HepG2 (cell line): Measurements from ENCODE around the gene TFAP2A. TPM values are rescaled to one million over a fixed set of nuclear protein-coding genes. Genes with fewer than 3 reads are reported as not detected.
A peak's percentile ranks its signal among the peaks of the same experiment; 100 is the strongest.

ENCODE experiments used
- ATAC-seq: fragments of 200-7000 bp; cut with Tn5 transposase; 3 replicates; pipeline ENCODE4 v1.9.1; 2020; ENCODE audit warnings: mild to moderate bottlenecking, moderate library complexity
- BruUV-seq: library from RNA; stranded (reverse); fragments of 400-500 nt; replicated peaks from 2 replicates; lab custom pipeline; 2021; lab: Mats Ljungman, UMichigan
- CTCF ChIA-PET: fragments of 300-600 bp; formaldehyde crosslinking; extraction: SDS; loops from one replicate; lab custom pipeline; 2021; ENCODE audit warnings: low total read pairs, inconsistent platforms, low intra/inter-chr PET ratio; lab: Yijun Ruan, JAX
- POLR2A ChIA-PET: fragments of 350-600 bp; sonication (Branson Sonifier 250); formaldehyde crosslinking; loops from one replicate; lab custom pipeline; 2020; ENCODE audit warnings: antibody characterized with exemption, inconsistent platforms; lab: Yijun Ruan, JAX
- DNase-seq: peaks from one replicate; pipeline ENCODE4 v3.0.0-alpha.2; 2015; ENCODE audit warnings: low spot score
- FAIRE-seq: peaks from 3 replicates; lab custom pipeline; 2011; peaks lifted over from hg19 to GRCh38; lab: Jason Lieb, UNC
- H2AFZ ChIP-seq: one replicate; pipeline ENCODE4 v1.6.1; 2011; ENCODE audit warnings: low read length, inconsistent platforms
- H3K27ac ChIP-seq: fragments of 300-600 bp; 3 replicates; pipeline ENCODE4 v1.8.0; 2011; ENCODE audit warnings: mixed run types, mild to moderate bottlenecking, mixed read lengths, low read length, inconsistent platforms; ENCODE audit not compliant: insufficient read depth; ENCODE audit errors: extremely low read length
- H3K27me3 ChIP-seq, 2 experiments: fragments of 200-600 bp in 1 of 2; 2 replicates in 1 of 2; 3 replicates in 1 of 2; pipeline versions ENCODE4 v1.6.0 to v1.8.0; 2011; ENCODE audit warnings: low read length in 2 of 2, mild to moderate bottlenecking in 2 of 2, moderate library complexity in 2 of 2, inconsistent platforms in 1 of 2; ENCODE audit not compliant: insufficient read depth in 2 of 2, control insufficient read depth in 1 of 2
- H3K36me3 ChIP-seq, 2 experiments: fragments of 200-600 bp in 1 of 2; replicated peaks in 1 of 2; 2 replicates in 1 of 2; 3 replicates in 1 of 2; pipeline versions ENCODE4 v1.5.1 to v1.8.0; 2011; ENCODE audit warnings: low read length in 2 of 2, inconsistent platforms in 1 of 2; ENCODE audit not compliant: insufficient read depth in 2 of 2, control insufficient read depth in 1 of 2
- H3K4me1 ChIP-seq: 2 replicates; pipeline ENCODE4 v1.5.1; 2012; ENCODE audit warnings: low read length, inconsistent platforms; ENCODE audit not compliant: insufficient read depth
- H3K4me2 ChIP-seq: 2 replicates; pipeline ENCODE4 v1.6.0; 2011; ENCODE audit warnings: low read depth, low read length, inconsistent platforms
- H3K4me3 ChIP-seq, 3 experiments: fragments of 200-600 bp in 1 of 3; sonication (generic), shearing (Covaris generic) in 1 of 3; replicated peaks in 1 of 3; 2 replicates each; pipeline ENCODE4 v1.5.1; 2011 to 2016; ENCODE audit warnings: low read length in 3 of 3, inconsistent platforms in 2 of 3, low read depth in 2 of 3, mild to moderate bottlenecking in 2 of 3, control low read depth in 1 of 3, mixed read lengths in 1 of 3; ENCODE audit not compliant: insufficient read depth in 1 of 3
- H3K79me2 ChIP-seq: one replicate; pipeline ENCODE4 v1.6.1; 2011; ENCODE audit warnings: low read length, inconsistent platforms; ENCODE audit not compliant: insufficient read depth
- H3K9ac ChIP-seq: 2 replicates; pipeline ENCODE4 v1.6.0; 2011; ENCODE audit warnings: mild to moderate bottlenecking, low read depth, low read length, inconsistent platforms; ENCODE audit not compliant: insufficient read depth
- H3K9me3 ChIP-seq: 2 replicates; pipeline ENCODE4 v1.5.1; 2012; ENCODE audit warnings: mild to moderate bottlenecking, low read length
- H4K20me1 ChIP-seq: 2 replicates; pipeline ENCODE4 v1.6.0; 2011; ENCODE audit warnings: inconsistent platforms, mild to moderate bottlenecking, low read length, moderate library complexity; ENCODE audit not compliant: insufficient read depth
- BHLHE40 ChIP-seq: IDR thresholded peaks from 2 replicates; pipeline ENCODE4 v1.6.1; 2011; ENCODE audit warnings: low read length, improper control_type of control experiment
- CREB1 ChIP-seq, 2 experiments: fragments of 450-650 bp in 1 of 2; IDR thresholded peaks; 2 replicates each; pipeline ENCODE4 v1.6.1; 2016 to 2017; ENCODE audit warnings: control low read depth in 1 of 2, mild to moderate bottlenecking in 1 of 2, missing compliant biosample characterization in 1 of 2, missing genetic modification characterization in 1 of 2
- HNF4A ChIP-seq: sonication (generic); formaldehyde crosslinking; IDR thresholded peaks from 2 replicates; pipeline ENCODE4 v1.4.0; 2020; ENCODE audit warnings: missing genetic modification reagents
- ZMYM3 ChIP-seq: sonication (generic); formaldehyde crosslinking; IDR thresholded peaks from 2 replicates; pipeline ENCODE4 v1.5.1; 2020; ENCODE audit warnings: mild to moderate bottlenecking, missing genetic modification reagents
- WGBS: methylation state at CpG from one replicate; pipeline ENCODE4 v1.1.6; 2017; ENCODE audit warnings: low lambda C conversion rate; 5-methylcytosine and 5-hydroxymethylcytosine counted together
- in situ Hi-C: cut with HindIII; loops from 2 replicates; pipeline ENCODE4 v1.10.0; 2017; ENCODE audit warnings: low pct_unique_long_range_greater_than_20kb; ENCODE audit not compliant: extremely low pct_ligation_motif_present
- intact Hi-C: fragments of 100-400 bp; cut with micrococcal nuclease; formaldehyde crosslinking; loops from one replicate; pipeline ENCODE4 v1.10.0; 2022; ENCODE audit not compliant: unreplicated experiment
- polyA plus RNA-seq, 8 experiments: library from polyadenylated mRNA; depleted of rRNA in 3 of 8; stranded (reverse) in 7 of 8; unstranded in 1 of 8; fragments of >200 nt; fragmentation: Illumina TruSeq in 4 of 8; extraction: Trizol in 4 of 8; gene quantifications; 2 replicates each; pipeline versions ENCODE4 v1.2.1 to v1.2.3, GENCODE V29; 2011 to 2016; ENCODE audit warnings: low read depth in 4 of 8, missing spikeins in 1 of 8, mixed read lengths in 1 of 8; ENCODE audit not compliant: insufficient read depth in 1 of 8
- total RNA-seq, 5 experiments: library from RNA; depleted of rRNA; stranded (reverse); fragments of >200 nt; fragmentation: Illumina TruSeq; extraction: Trizol; gene quantifications; 2 replicates each; pipeline ENCODE4 v1.2.3, GENCODE V29; 2016; ENCODE audit warnings: low read depth in 1 of 5
- TF ChIP-seq, protein P1 (sequence below): sonication (generic); formaldehyde crosslinking; IDR thresholded peaks from 2 replicates; pipeline ENCODE4 v1.9.0; 2022; ENCODE audit warnings: low read depth, missing genetic modification reagents

The TFAP2A gene
- total and polyA plus RNA-seq, 2 of the 13 experiments (the other 11 are each of a cell fraction or from before 2014, with no cell fraction given) = not detected

DNA sequence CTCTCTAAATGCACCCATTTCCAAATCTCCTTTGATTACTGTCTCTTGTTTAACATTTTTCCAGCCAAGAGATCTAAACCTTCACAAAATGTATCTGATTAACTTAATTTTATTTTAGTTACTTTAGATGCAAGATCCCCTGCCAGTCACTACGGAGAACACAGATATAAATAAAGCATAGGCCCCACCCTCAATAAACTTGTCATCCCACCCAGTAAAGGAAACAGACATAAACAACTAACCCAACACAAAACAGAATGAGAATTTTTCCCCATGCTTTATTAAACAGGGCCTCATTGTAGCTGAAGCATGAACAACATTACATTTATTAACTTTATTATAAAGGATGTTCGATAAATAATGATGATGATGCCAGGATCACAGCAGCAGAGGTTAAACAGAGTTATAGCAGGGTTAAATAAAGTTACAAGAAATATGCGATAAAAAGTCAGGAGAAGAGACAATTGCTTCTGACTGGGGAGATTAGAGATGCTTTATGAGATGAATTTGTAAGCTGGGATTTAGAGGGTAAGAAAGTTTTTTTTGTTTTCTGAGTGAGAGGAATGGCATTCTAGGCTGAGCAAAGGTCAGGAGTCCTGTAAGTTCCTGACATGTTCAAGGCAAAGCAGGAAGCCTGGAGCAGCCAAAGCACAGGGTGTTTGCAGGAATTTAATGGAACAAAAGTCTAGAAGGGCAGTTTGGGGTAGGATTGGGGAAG is 41.1 kb downstream of the TFAP2A start:
- H2AFZ ChIP-seq = no peak overlapping the region
- H3K4me2 ChIP-seq = no peak overlapping the region
- peak; percentile 8 for FAIRE-seq
- intact Hi-C loops = no loop called here
- peak; percentile 72; the same call in 2 of the 3 replicates for ATAC-seq
- no peaks in the 10 kb centered on the region; a peak in 1 of 5 replicates for H3K27me3 ChIP-seq
- peaks cover 9% of the 10 kb centered on the region; the same call in 1 of the 2 replicates for H3K4me1 ChIP-seq
- peak; percentile 12 for DNase-seq
- in situ Hi-C loops = no loop called here
- WGBS = 28% methylated on average over 3 of the region's 3 CpGs
- POLR2A ChIA-PET = no interaction called here
- TF ChIP-seq HNF4A (CRISPR knock-in tag) (peak; percentile 33; the same call in 1 of the 2 replicates), BHLHE40 (no peak)
- H3K36me3 ChIP-seq = no peaks in the 10 kb centered on the region
- no peak overlapping the region for H3K9ac ChIP-seq
- H3K27ac ChIP-seq = no peak overlapping the region
- H3K9me3 ChIP-seq = no peaks in the 10 kb centered on the region
- no peak overlapping the region for H3K4me3 ChIP-seq
- no peaks in the 10 kb centered on the region for H3K79me2 ChIP-seq
- CTCF ChIA-PET = no interaction called here
- H4K20me1 ChIP-seq = no peaks in the 10 kb centered on the region
- BruUV-seq = no TSS peak

DNA sequence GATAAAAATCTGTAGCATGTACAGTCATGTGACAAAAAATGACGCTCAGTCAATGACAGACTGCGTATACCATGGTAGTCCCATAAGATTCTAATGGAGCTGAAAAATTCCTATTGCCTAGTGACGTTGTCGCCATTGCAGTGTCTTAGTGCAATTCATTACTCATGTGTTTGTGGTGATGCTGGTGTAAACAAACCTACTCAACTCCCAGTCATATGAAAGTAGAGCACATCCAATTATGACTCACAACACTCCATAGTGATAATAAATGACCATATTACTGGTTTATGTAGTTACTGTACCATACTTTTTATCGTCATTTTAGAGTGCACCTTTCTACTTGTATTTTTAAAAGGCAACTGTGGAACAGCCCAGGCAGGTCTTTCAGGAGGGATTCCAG is 45.0 kb downstream of the TFAP2A start:
- POLR2A ChIA-PET = no interaction called here
- Histone ChIP-seq H4K20me1 (no peaks in the 10 kb centered on the region), H3K27me3 (peaks cover 0 to 4% of the 10 kb centered on the region in 2 experiments; a peak in 1 of 5 replicates), H2AFZ (no peak overlapping the region), H3K36me3 (no peaks in the 10 kb centered on the region), H3K4me2 (no peak overlapping the region), H3K9ac (no peak overlapping the region), H3K4me1 (peaks cover 9% of the 10 kb centered on the region; the same call in 1 of the 2 replicates), H3K9me3 (no peaks in the 10 kb centered on the region), H3K79me2 (no peaks in the 10 kb centered on the region), H3K27ac (no peak overlapping the region), H3K4me3 (no peak overlapping the region)
- no TSS peak for BruUV-seq
- intact Hi-C loops = no loop called here
- CTCF ChIA-PET = no interaction called here
- TF ChIP-seq, protein P1, sequence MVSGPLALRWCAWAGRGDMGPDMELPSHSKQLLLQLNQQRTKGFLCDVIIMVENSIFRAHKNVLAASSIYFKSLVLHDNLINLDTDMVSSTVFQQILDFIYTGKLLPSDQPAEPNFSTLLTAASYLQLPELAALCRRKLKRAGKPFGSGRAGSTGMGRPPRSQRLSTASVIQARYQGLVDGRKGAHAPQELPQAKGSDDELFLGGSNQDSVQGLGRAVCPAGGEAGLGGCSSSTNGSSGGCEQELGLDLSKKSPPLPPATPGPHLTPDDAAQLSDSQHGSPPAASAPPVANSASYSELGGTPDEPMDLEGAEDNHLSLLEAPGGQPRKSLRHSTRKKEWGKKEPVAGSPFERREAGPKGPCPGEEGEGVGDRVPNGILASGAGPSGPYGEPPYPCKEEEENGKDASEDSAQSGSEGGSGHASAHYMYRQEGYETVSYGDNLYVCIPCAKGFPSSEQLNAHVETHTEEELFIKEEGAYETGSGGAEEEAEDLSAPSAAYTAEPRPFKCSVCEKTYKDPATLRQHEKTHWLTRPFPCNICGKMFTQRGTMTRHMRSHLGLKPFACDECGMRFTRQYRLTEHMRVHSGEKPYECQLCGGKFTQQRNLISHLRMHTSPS (CRISPR knock-in tag) = no peak
- TF ChIP-seq CREB1 (IDR thresholded peaks at IDR 0.05) = peak; percentile 74
- TF ChIP-seq CREB1 (CRISPR knock-in tag; IDR thresholded peaks at IDR 0.05) = no peak
- no peak for TF ChIP-seq ZMYM3 (CRISPR knock-in tag)
- DNase-seq (no peak), ATAC-seq (no peak), FAIRE-seq (no peak)
- 39% methylated on average over 5 of the region's 5 CpGs for WGBS
- in situ Hi-C loops = no loop called here
